Skeletal muscle tissue (tissue), 4 donors: Measurements from ENCODE around the gene SHE. TPM values are rescaled to one million over a fixed set of nuclear protein-coding genes. Genes with fewer than 3 reads are reported as not detected.

Source experiments
- H3K27ac ChIP-seq: one replicate; pipeline ENCODE4 v1.7.0; 2013; ENCODE audit warnings: mild to moderate bottlenecking, low read depth, low read length, inconsistent platforms
- H3K27me3 ChIP-seq, 3 donors: one replicate each; pipeline ENCODE4 v1.7.0; 2013; ENCODE audit warnings: low read length in 3 of 3; ENCODE audit not compliant: control insufficient read depth in 3 of 3, insufficient read depth in 3 of 3
- H3K36me3 ChIP-seq, 3 donors: one replicate each; pipeline ENCODE4 v1.7.0; 2013; ENCODE audit warnings: low read length in 3 of 3; ENCODE audit not compliant: control insufficient read depth in 3 of 3, insufficient read depth in 3 of 3
- H3K4me1 ChIP-seq, 3 donors: one replicate each; pipeline ENCODE4 v1.7.0; 2013; ENCODE audit warnings: low read length in 3 of 3, mild to moderate bottlenecking in 3 of 3; ENCODE audit not compliant: control insufficient read depth in 3 of 3, insufficient read depth in 3 of 3
- H3K4me3 ChIP-seq, 3 donors: one replicate each; pipeline ENCODE4 v1.7.0; 2013; ENCODE audit warnings: low read length in 3 of 3
- H3K9ac ChIP-seq, 3 donors: one replicate each; pipeline ENCODE4 v1.7.0; 2013; ENCODE audit warnings: low read length in 3 of 3, mild to moderate bottlenecking in 3 of 3, moderate library complexity in 2 of 3, low read depth in 1 of 3
- H3K9me3 ChIP-seq, 3 donors: one replicate each; pipeline ENCODE4 v1.7.0; 2013; ENCODE audit warnings: low read length in 3 of 3; ENCODE audit not compliant: control insufficient read depth in 3 of 3
- total RNA-seq: library from RNA; depleted of rRNA; stranded (reverse); fragments of >200 nt; gene quantifications from one replicate; pipeline ENCODE4 v1.2.3, GENCODE V29; 2014
- donor health status: Osteomylitis.

Gene SHE
- total RNA-seq, 1 donor from 2014 or later, result 8.4 TPM

DNA sequence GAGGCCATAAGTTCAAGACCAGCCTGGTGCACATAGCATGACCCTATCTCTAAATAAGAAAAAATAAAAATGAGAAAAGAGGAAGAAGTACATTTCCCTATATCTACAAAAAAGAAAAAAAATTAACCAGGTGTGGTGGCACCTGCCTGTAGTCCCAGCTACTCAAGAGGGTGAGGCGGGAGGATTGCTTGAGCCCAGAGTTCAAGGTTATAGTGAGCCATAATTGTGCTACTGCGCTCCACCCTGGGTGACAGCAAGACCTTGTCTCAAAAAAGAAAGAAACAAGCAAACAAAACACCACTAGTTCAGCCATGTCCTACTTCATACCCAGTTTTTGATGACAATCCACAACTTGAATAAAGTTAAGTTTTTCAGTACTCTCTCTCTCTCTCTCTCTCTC, 30.9 kb downstream of the SHE start:
- Histone ChIP-seq H3K9ac (no peak overlapping the region), H3K4me3 (no peak overlapping the region), H3K27ac (no peak overlapping the region), H3K27me3 (no peaks in the 10 kb centered on the region), H3K9me3 (no peaks in the 10 kb centered on the region), H3K36me3 (peaks cover 2 to 19% (median 3%) of the 10 kb centered on the region in 3 donors), H3K4me1 (peaks cover 0 to 5% (median 0%) of the 10 kb centered on the region in 3 donors)

DNA sequence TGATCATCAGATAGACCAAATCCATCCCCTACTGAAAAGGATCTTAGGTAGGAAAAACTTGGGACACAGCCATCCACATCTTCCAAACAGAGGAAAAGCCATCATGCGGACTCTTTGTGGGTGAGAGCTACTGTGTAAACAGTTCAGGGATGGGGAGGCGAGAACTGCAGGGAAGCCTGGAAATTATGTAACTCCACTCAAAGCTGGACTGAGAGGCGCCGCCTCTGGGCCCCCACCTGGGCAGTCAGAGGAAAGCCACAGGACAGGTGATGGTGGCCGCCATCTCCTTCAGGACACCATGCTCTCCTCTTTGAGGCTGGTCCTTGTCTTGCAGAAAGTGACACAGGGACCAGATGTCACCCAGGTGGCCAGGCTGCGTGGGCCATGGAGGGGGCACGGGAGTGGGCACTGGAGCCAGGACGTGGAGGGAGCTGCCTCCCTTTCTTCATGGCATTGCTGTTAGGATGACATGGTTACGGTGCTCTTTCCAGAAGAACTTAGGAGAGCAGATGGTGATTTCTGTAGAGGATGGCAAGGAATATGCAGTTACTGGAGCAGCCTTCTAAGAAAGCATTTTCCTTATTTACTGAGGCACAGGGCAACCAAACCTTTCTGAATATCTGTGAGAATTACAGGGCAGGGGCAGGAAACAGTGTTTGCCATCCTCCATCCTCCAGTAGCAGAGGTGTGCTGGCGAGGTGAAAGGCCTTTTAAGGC, 32.2 kb downstream of the SHE start:
- Histone ChIP-seq H3K9me3 (no peaks in the 10 kb centered on the region), H3K27ac (no peak overlapping the region), H3K9ac (peak overlapping the region in 1 of 3 donors; percentile 14), H3K4me1 (peaks cover 0 to 8% (median 3%) of the 10 kb centered on the region in 3 donors), H3K4me3 (no peak overlapping the region), H3K27me3 (no peaks in the 10 kb centered on the region), H3K36me3 (peaks cover 7 to 31% (median 12%) of the 10 kb centered on the region in 3 donors)

DNA sequence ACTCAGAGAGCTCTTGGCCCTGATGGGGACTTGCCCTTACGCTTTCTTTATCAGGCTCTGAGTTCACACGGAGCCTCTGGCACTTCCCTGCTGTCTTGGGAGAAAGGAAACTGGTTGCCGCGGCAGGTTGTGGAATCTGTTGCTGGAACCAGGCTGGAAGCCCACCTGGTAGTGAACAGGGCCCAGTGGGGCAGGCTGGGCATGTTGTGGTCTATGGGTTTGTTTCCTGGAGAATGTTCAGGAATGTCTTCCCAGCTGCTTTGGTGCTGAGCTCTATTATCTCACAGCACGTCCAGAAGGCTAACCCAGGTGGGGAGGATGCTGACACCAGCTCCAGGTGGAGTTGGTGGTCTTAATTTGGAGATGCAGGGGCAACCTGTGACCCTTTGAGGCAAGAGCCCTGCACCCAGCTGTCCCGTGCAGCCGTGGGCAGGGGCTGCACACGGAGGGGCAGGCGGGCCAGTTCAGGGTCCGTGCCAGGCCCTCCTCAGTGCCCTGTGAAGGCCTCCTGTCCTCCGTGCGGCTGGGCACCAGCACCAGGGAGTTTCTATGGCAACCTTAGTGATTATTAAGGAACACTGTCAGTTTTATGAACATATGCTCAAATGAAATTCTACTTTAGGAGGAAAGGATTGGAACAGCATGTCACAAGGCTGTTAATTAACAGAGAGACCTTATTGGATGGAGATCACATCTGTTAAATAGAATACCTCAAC, 33.5 kb downstream of the SHE start:
- H3K27me3 ChIP-seq, result no peaks in the 10 kb centered on the region
- H3K9me3 ChIP-seq, result no peaks in the 10 kb centered on the region
- no peak overlapping the region for H3K27ac ChIP-seq
- H3K4me3 ChIP-seq, result no peak overlapping the region
- H3K36me3 ChIP-seq, result peaks cover 7 to 36% (median 16%) of the 10 kb centered on the region in 3 donors
- H3K4me1 ChIP-seq, result peaks cover 0 to 9% (median 4%) of the 10 kb centered on the region in 3 donors
- no peak overlapping the region for H3K9ac ChIP-seq

DNA sequence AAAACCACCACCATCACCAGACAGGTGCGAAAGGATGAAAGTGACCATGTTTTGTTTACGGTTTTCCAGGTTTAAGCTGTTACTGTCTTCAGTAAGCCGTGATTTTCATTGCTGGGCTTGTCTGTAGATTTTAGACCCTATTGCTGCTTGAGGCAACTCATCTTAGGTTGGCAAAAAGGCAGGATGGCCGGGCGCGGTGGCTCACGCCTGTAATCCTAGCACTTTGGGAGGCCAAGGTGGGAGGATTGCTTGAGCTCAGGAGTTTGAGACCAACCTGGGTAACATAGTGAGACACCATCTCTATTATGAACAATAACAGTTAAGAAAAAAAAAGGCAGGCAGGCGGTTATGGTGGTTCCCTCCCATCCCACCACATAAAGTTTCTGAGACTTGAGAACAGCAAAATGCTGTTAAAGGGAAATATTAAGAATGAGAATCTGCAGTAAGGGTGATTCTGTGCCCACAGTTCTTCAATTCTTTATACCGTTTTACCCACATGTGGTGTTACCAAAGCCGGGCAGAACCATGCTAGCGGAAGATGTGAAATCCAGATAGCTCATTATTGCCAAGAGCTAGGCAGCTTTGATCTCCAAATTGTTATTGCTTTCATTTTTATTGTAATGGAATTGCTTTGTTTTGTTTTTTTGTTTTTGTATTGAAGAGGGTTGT, 34.6 kb downstream of the SHE start:
- Histone ChIP-seq H3K9ac (no peak overlapping the region), H3K4me1 (peaks cover 0 to 15% (median 8%) of the 10 kb centered on the region in 3 donors), H3K4me3 (no peak overlapping the region), H3K27ac (no peak overlapping the region), H3K36me3 (peaks cover 7 to 36% (median 16%) of the 10 kb centered on the region in 3 donors), H3K27me3 (no peaks in the 10 kb centered on the region), H3K9me3 (no peaks in the 10 kb centered on the region)

DNA sequence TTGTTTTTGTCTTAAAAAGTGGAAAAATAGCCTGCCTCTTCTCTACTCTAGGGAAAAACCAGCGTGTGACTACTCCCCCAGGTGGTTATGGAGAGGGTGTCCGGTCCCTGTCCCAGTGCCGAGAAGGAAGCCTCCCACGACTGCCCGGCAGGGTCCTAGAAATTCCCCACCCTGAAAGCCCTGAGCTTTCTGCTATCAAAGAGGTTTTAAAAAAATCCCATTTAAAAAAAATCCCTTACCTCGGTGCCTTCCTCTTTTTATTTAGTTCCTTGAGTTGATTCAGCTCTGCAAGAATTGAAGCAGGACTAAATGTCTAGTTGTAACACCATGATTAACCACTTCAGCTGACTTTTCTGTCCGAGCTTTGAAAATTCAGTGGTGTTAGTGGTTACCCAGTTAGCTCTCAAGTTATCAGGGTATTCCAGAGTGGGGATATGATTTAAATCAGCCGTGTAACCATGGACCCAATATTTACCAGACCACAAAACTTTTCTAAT, 35.2 kb downstream of the SHE start:
- no peak overlapping the region for H3K4me3 ChIP-seq
- no peak overlapping the region for H3K9ac ChIP-seq
- H3K27ac ChIP-seq, result no peak overlapping the region

DNA sequence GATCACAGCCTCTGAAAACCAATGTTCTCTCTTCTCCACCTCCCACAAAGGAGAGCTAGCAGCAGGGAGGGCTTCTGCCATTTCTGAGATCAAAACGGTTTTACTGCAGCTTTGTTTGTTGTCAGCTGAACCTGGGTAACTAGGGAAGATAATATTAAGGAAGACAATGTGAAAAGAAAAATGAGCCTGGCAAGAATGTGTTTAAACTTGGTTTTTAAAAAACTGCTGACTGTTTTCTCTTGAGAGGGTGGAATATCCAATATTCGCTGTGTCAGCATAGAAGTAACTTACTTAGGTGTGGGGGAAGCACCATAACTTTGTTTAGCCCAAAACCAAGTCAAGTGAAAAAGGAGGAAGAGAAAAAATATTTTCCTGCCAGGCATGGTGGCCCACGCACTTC, 36.0 kb downstream of the SHE start:
- no peaks in the 10 kb centered on the region for H3K27me3 ChIP-seq
- peaks cover 0 to 15% (median 8%) of the 10 kb centered on the region in 3 donors for H3K4me1 ChIP-seq
- no peak overlapping the region for H3K9ac ChIP-seq
- H3K27ac ChIP-seq, result peak overlapping the region; percentile 54
- peaks cover 4 to 36% (median 18%) of the 10 kb centered on the region in 3 donors for H3K36me3 ChIP-seq
- H3K9me3 ChIP-seq, result no peaks in the 10 kb centered on the region
- no peak overlapping the region for H3K4me3 ChIP-seq

More for the DNA sequence above, 35.2 kb downstream of the SHE start:
- Histone ChIP-seq H3K36me3 (peaks cover 4 to 36% (median 16%) of the 10 kb centered on the region in 3 donors), H3K27me3 (no peaks in the 10 kb centered on the region), H3K4me1 (peaks cover 0 to 15% (median 8%) of the 10 kb centered on the region in 3 donors), H3K9me3 (no peaks in the 10 kb centered on the region)

DNA sequence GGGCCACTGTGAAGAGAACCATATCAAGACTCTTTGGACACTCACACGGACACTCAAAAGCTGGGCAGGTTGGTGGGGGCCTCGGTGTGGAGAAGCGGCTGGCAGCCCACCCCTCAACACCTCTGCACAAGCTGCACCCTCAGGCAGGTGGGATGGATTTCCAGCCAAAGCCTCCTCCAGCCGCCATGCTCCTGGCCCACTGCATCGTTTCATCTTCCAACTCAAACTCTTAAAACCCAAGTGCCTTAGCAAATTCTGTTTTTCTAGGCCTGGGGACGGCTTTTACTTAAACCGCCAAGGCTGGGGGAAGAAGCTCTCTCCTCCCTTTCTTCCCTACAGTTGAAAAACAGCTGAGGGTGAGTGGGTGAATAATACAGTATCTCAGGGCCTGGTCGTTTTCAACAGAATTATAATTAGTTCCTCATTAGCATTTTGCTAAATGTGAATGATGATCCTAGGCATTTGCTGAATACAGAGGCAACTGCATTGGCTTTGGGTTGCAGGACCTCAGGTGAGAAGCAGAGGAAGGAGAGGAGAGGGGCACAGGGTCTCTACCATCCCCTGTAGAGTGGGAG, 36.5 kb downstream of the SHE start:
- H3K36me3 ChIP-seq, result peaks cover 8 to 40% (median 18%) of the 10 kb centered on the region in 3 donors
- no peak overlapping the region for H3K9ac ChIP-seq
- no peaks in the 10 kb centered on the region for H3K9me3 ChIP-seq
- H3K4me1 ChIP-seq, result peaks cover 0 to 15% (median 8%) of the 10 kb centered on the region in 3 donors
- H3K4me3 ChIP-seq, result no peak overlapping the region
- no peaks in the 10 kb centered on the region for H3K27me3 ChIP-seq
- peak overlapping the region; percentile 54 for H3K27ac ChIP-seq

DNA sequence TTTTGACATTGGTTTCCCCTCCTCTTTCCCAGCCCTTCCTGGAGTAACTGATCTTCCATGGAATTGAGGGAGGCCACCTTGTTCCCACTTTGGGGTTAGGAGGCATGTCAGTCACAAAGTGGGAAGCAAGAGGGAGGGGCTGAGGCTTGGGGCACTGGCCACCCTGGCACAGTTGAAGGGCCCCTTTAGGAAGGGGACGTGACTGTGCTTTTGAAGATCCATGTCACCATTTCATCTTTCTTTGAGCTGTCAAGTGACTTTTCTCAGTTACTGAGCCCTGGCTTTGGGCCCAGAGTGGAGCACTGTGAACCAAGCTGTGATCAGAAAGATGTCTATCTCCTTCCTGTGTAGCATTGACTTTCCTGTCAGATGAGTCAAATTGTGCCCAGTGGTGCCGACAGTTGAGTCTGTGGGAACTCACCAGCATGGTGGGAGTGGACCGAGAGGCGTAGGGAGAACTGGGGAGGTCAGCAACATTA, 38.7 kb downstream of the SHE start:
- Histone ChIP-seq H3K4me3 (no peak overlapping the region), H3K9me3 (no peaks in the 10 kb centered on the region), H3K4me1 (peaks cover 0 to 12% (median 8%) of the 10 kb centered on the region in 3 donors), H3K9ac (no peak overlapping the region), H3K36me3 (peaks cover 14 to 42% (median 21%) of the 10 kb centered on the region in 3 donors), H3K27me3 (no peaks in the 10 kb centered on the region), H3K27ac (peak overlapping the region; percentile 55)

DNA sequence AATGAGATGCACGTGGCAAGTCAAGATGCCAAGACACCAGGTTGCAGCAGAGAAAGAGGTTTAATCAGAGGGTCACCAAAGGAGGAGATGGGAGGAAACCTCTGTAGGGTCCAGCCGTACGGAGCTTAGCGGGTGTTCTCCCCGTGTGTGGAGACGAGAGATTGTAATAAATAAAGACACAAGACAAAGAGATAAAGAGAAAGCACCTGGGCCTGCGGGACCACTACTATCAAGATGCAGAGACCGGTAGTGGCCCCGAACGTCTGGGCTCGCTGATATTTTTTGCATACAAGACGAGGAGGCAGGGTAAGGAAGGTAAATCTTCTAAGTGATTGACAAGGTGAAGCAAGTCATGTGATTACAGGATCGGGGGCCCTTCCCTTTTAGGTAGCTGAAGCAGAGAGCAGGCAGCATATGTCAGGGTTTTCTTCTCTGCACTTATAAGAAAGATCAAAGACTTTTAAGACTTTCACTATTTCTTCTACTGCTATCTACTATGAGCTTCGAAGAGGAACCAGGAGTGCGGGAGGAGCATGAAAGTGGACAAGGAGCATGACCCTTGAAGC, 41.4 kb downstream of the SHE start:
- Histone ChIP-seq H3K27ac (no peak overlapping the region), H3K9ac (no peak overlapping the region), H3K4me1 (peaks cover 0 to 7% (median 5%) of the 10 kb centered on the region in 3 donors), H3K27me3 (no peaks in the 10 kb centered on the region), H3K4me3 (no peak overlapping the region), H3K9me3 (no peaks in the 10 kb centered on the region), H3K36me3 (peaks cover 20 to 37% (median 29%) of the 10 kb centered on the region in 3 donors)
